ENCODE results near the gene DGKG. TPM values are rescaled to one million over a fixed set of nuclear protein-coding genes. Genes with fewer than 3 reads are reported as not detected.

DGKG gene
- total and polyA plus RNA-seq, 2 donors (not counting 1 experiment from before 2014, with no cell fraction given), result 0.67 to 10.9 TPM

DNA sequence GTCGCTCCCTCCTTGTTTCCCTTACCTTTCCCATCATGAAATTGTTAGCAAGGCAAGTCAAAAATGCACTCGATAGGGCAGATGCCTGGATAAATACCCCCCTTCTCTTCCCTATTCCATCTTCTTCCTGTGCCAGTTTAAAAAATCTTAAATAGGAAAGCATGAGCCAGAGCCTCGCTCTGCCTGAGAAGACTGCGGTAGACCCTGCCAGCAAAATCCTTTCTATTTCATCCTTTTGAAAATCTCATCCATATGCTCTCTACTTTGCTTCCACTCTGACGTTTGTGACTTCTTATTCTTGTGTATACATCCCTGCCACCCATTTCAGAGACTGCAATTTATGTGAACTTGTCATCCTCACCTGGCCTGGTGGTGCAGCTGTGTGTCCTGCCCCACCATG is 138.6 kb downstream of the DGKG start:
- 92% methylated on average over 5 of the region's 5 CpGs for WGBS (ENCODE audit: insufficient coverage)
- peaks cover 20% of the 10 kb centered on the region for H3K27me3 Mint-ChIP-seq
- POLR2A ChIA-PET, result no interaction called here

DNA sequence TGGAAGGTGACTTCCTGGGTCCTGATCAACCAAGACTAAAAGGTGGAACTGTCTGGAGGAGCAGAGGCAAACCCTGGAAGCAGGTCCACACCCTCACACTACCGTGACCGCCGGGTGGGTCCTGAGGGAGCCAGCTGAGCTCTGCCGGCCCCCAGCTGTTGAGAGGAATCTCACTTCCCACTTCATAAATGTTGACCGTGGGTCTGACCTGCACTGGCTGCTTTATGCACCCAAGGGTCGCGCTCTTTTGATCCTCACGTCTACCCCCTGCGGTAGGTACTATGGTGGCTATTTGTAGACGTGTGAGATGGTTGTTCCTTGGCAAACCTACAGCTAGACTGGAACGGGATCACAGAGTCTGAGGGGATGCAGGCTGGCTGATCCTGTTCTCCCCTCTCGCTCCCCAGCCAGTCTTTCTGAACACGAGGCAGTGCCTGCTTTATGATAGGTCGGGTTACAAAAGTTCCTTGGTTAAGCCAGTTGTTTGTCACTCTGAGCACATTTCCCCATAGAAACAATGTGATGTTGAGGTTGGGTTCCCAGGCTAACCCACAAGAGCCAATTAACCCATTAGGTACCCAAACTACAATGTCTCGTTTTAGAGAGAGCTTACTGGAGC is 140.2 kb downstream of the DGKG start:
- Histone ChIP-seq H3K27me3 (replicated peaks in 1 of 4; ENCODE audit: control extremely low read depth in 1 of 4, control insufficient read depth in 3 of 4, insufficient read depth in 4 of 4, low read length in 3 of 4) (peaks cover 0 to 4% (median 2%) of the 10 kb centered on the region in 4 experiments), H3K4me2 (replicated peaks; ENCODE audit: low read depth, low read length, poor library complexity, severe bottlenecking) (no peak overlapping the region), H3K9ac (ENCODE audit: low read length) (no peak overlapping the region), H2AFZ (ENCODE audit: insufficient read depth, low read depth, low read length, poor library complexity, severe bottlenecking) (no peak overlapping the region), H4K20me1 (ENCODE audit: control insufficient read depth, insufficient read depth, low read length, poor library complexity, severe bottlenecking) (no peaks in the 10 kb centered on the region), H3K79me2 (ENCODE audit: control insufficient read depth, insufficient read depth, low read length) (no peaks in the 10 kb centered on the region), H3K36me3 (replicated peaks in 1 of 2; ENCODE audit: control extremely low read depth in 1 of 2, control insufficient read depth in 1 of 2, extremely low read depth in 1 of 2, insufficient read depth in 2 of 2, low read length in 1 of 2) (no peaks in the 10 kb centered on the region), H3K27ac (ENCODE audit: low read length in 2 of 2) (no peak overlapping the region), H3K9me3 (ENCODE audit: control extremely low read depth in 1 of 3, control insufficient read depth in 2 of 3, insufficient read depth in 1 of 3, low read length in 2 of 3) (no peaks in the 10 kb centered on the region), H3K4me1 (ENCODE audit: control insufficient read depth in 2 of 2, insufficient read depth in 2 of 2, low read length in 2 of 2) (no peaks in the 10 kb centered on the region), H3K4me3 (ENCODE audit: control extremely low read depth in 1 of 5, extremely low read depth in 1 of 5, insufficient read depth in 1 of 5, low read depth in 2 of 5, low read length in 4 of 5) (no peak overlapping the region)
- Mint-ChIP-seq H3K9me3 (ENCODE audit: insufficient read depth) (no peaks in the 10 kb centered on the region), H3K4me3 (no peak overlapping the region), H3K4me1 (peaks cover 1% of the 10 kb centered on the region), H3K27ac (no peak overlapping the region), H3K27me3 (peaks cover 16% of the 10 kb centered on the region)
- intact Hi-C loops (cut with micrococcal nuclease), result no loop called here
- 63% methylated on average over 11 of the region's 15 CpGs for WGBS (ENCODE audit: insufficient coverage)
- DNase-seq (no peak), ATAC-seq (ENCODE audit: low read depth) (no peak)
- ChIA-PET CTCF (interaction anchor here (0.6 kb wide), 1 partner anchor 351 kb away, joined by 3 read pairs; no protein-coding TSS in a partner anchor), POLR2A (no interaction called here)
- TF ChIP-seq, protein P1, sequence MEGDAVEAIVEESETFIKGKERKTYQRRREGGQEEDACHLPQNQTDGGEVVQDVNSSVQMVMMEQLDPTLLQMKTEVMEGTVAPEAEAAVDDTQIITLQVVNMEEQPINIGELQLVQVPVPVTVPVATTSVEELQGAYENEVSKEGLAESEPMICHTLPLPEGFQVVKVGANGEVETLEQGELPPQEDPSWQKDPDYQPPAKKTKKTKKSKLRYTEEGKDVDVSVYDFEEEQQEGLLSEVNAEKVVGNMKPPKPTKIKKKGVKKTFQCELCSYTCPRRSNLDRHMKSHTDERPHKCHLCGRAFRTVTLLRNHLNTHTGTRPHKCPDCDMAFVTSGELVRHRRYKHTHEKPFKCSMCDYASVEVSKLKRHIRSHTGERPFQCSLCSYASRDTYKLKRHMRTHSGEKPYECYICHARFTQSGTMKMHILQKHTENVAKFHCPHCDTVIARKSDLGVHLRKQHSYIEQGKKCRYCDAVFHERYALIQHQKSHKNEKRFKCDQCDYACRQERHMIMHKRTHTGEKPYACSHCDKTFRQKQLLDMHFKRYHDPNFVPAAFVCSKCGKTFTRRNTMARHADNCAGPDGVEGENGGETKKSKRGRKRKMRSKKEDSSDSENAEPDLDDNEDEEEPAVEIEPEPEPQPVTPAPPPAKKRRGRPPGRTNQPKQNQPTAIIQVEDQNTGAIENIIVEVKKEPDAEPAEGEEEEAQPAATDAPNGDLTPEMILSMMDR (IDR thresholded peaks at IDR 0.05), result no peak
- TF ChIP-seq EZH2 (IDR thresholded peaks at IDR 0.05; ENCODE audit: borderline replicate concordance, insufficient read depth, low read depth, low read length, poor library complexity, severe bottlenecking), result no peak

More for the DNA sequence above, 138.6 kb downstream of the DGKG start:
- Mint-ChIP-seq H3K27ac (no peak overlapping the region), H3K4me1 (peaks cover 1% of the 10 kb centered on the region), H3K9me3 (ENCODE audit: insufficient read depth) (no peaks in the 10 kb centered on the region), H3K4me3 (no peak overlapping the region)
- Histone ChIP-seq H3K36me3 (replicated peaks in 1 of 2; ENCODE audit: control extremely low read depth in 1 of 2, control insufficient read depth in 1 of 2, extremely low read depth in 1 of 2, insufficient read depth in 2 of 2, low read length in 1 of 2) (no peaks in the 10 kb centered on the region), H3K79me2 (ENCODE audit: control insufficient read depth, insufficient read depth, low read length) (no peaks in the 10 kb centered on the region), H3K27ac (ENCODE audit: low read length in 2 of 2) (no peak overlapping the region), H3K9me3 (ENCODE audit: control extremely low read depth in 1 of 3, control insufficient read depth in 2 of 3, insufficient read depth in 1 of 3, low read length in 2 of 3) (no peaks in the 10 kb centered on the region), H3K9ac (ENCODE audit: low read length) (no peak overlapping the region), H4K20me1 (ENCODE audit: control insufficient read depth, insufficient read depth, low read length, poor library complexity, severe bottlenecking) (no peaks in the 10 kb centered on the region), H2AFZ (ENCODE audit: insufficient read depth, low read depth, low read length, poor library complexity, severe bottlenecking) (no peak overlapping the region), H3K4me3 (ENCODE audit: control extremely low read depth in 1 of 5, extremely low read depth in 1 of 5, insufficient read depth in 1 of 5, low read depth in 2 of 5, low read length in 4 of 5) (no peak overlapping the region), H3K27me3 (replicated peaks in 1 of 4; ENCODE audit: control extremely low read depth in 1 of 4, control insufficient read depth in 3 of 4, insufficient read depth in 4 of 4, low read length in 3 of 4) (peaks cover 0 to 4% (median 2%) of the 10 kb centered on the region in 4 experiments), H3K4me2 (replicated peaks; ENCODE audit: low read depth, low read length, poor library complexity, severe bottlenecking) (no peak overlapping the region), H3K4me1 (ENCODE audit: control insufficient read depth in 2 of 2, insufficient read depth in 2 of 2, low read length in 2 of 2) (no peaks in the 10 kb centered on the region)
- CTCF ChIA-PET, result interaction anchor here (1.1 kb wide), 1 partner anchor 317 kb away, joined by 3 read pairs; no protein-coding TSS in a partner anchor
- ATAC-seq (ENCODE audit: low read depth) (no peak), DNase-seq (no peak)
- intact Hi-C loops (cut with micrococcal nuclease), result no loop called here
- TF ChIP-seq EZH2 (IDR thresholded peaks at IDR 0.05; ENCODE audit: borderline replicate concordance, insufficient read depth, low read depth, low read length, poor library complexity, severe bottlenecking), result no peak
- TF ChIP-seq, protein P1 (IDR thresholded peaks at IDR 0.05), result no peak

All from B cell (primary cell).